Loucy (cell line): Measurements from ENCODE around the gene LRG1.
A peak's percentile ranks its signal among the peaks of the same experiment; 100 is the strongest.

Experiments
- EZH2phosphoT487 ChIP-seq: fragments of 200-600 bp; IDR thresholded peaks from 2 replicates; pipeline ENCODE4 v1.6.1; 2018; ENCODE audit warnings: antibody characterized with exemption, mild to moderate bottlenecking, moderate library complexity, borderline replicate concordance
- TF ChIP-seq, protein P1 (sequence below): fragments of 200-600 bp; sonication (generic); conservative IDR thresholded peaks from 2 replicates; pipeline ENCODE4 v1.5.1; 2014; ENCODE audit warnings: mild to moderate bottlenecking, antibody characterized with exemption, low read length

DNA sequence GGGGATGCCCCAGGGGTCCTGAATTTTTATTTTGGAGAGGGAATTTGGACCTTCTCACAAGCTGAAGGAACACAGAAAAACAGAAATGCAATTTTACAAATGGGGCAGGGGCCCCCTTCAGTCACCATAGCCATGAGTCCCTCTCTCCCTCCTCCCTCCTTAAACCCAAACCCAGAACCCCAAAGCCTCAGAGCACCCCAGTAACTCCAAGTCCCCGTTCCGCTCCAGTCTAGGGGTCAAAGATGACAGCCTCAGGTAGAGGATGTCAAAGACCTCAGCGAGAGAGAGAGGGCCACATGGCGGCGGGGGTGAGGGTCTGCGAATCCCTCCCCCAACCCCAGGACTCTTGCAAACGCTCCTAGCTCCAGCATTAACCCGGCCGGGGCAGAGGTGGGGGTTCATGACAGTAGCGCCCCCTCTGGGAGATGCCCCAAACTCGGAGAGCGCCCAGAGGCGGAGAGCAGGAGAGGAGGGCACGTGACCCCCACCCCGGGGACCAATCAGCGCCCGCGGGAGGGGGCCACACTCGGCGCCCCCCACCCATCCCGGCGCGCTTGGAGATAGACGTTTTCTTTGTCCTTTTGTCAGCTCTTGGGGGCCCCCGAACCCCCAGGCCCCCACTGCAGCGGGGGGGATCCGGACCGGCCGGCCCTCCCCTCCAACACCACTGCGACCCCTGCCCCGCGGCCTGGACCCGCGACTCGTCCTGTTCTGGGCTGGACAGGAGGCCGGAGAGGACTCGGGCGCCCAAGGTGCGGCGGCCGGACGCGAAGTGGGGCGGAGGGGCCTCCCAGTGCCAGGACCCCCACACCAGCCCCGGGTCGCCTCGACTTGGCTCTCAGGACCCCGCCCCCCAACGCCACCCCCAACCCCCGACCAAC lies 40.4 kb upstream of the LRG1 start:
- no peak for TF ChIP-seq EZH2phosphoT487
- TF ChIP-seq, protein P1, sequence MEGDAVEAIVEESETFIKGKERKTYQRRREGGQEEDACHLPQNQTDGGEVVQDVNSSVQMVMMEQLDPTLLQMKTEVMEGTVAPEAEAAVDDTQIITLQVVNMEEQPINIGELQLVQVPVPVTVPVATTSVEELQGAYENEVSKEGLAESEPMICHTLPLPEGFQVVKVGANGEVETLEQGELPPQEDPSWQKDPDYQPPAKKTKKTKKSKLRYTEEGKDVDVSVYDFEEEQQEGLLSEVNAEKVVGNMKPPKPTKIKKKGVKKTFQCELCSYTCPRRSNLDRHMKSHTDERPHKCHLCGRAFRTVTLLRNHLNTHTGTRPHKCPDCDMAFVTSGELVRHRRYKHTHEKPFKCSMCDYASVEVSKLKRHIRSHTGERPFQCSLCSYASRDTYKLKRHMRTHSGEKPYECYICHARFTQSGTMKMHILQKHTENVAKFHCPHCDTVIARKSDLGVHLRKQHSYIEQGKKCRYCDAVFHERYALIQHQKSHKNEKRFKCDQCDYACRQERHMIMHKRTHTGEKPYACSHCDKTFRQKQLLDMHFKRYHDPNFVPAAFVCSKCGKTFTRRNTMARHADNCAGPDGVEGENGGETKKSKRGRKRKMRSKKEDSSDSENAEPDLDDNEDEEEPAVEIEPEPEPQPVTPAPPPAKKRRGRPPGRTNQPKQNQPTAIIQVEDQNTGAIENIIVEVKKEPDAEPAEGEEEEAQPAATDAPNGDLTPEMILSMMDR: peak; percentile 32
